Peyer's patch (tissue), 4 donors: ENCODE measurements around the gene CACNA2D3.

Source experiments
- POLR2A ChIP-seq, 2 donors: fragments of 450-650 bp; IDR thresholded peaks; one replicate each; pipeline ENCODE4 v1.5.1; 2017; ENCODE audit warnings: antibody characterized with exemption in 2 of 2, mild to moderate bottlenecking in 2 of 2, moderate library complexity in 2 of 2
- TF ChIP-seq, protein P1 (sequence below), 6 experiments: fragments of 450-650 bp in 4 of 6; fragments of 200-600 bp in 2 of 6; sonication (generic) in 1 of 6; IDR thresholded peaks; one replicate each; pipeline ENCODE4 v1.5.1; 2017 to 2019; ENCODE audit warnings: antibody characterized with exemption in 6 of 6, mild to moderate bottlenecking in 3 of 6, moderate library complexity in 1 of 6

DNA sequence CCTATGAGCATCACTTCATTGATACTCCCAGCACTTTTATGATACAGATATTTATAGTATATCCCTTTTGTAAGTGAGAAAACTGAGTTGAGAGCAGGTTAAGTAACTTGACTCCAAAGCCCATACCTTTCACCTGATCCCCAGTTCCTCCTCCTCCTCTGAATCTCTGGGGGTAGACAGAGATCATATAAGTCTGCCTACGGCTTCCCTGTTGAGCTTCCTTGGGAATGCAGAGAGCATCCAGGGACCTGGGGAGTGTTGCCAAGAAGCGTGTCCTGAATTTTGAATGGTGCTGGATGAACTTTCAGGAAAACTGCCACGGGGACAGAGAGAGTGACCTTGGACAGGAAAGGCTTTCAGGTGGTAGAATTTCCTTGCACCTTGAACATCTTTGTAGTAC, 537.0 kb downstream of the CACNA2D3 start:
- TF ChIP-seq, protein P1, sequence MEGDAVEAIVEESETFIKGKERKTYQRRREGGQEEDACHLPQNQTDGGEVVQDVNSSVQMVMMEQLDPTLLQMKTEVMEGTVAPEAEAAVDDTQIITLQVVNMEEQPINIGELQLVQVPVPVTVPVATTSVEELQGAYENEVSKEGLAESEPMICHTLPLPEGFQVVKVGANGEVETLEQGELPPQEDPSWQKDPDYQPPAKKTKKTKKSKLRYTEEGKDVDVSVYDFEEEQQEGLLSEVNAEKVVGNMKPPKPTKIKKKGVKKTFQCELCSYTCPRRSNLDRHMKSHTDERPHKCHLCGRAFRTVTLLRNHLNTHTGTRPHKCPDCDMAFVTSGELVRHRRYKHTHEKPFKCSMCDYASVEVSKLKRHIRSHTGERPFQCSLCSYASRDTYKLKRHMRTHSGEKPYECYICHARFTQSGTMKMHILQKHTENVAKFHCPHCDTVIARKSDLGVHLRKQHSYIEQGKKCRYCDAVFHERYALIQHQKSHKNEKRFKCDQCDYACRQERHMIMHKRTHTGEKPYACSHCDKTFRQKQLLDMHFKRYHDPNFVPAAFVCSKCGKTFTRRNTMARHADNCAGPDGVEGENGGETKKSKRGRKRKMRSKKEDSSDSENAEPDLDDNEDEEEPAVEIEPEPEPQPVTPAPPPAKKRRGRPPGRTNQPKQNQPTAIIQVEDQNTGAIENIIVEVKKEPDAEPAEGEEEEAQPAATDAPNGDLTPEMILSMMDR (IDR thresholded peaks at IDR 0.05) = no peak
- TF ChIP-seq POLR2A (IDR thresholded peaks at IDR 0.05) = no peak
